Stomach (tissue), 9 donors: ENCODE data around the gene PPEF2. TPM values are rescaled to one million over a fixed set of nuclear protein-coding genes. Genes with fewer than 3 reads are reported as not detected.

Experiments used
- DNase-seq, 2 donors: peaks; one replicate each; pipeline versions ENCODE4 v3.0.0 to v3.0.0-alpha.2; 2013 to 2019
- H3K27ac ChIP-seq, 5 donors: fragments of 200-600 bp in 4 of 5; sonication (generic) in 4 of 5; one replicate each; pipeline ENCODE4 v1.5.1; 2013 to 2019; ENCODE audit warnings: mild to moderate bottlenecking in 1 of 5, moderate library complexity in 1 of 5
- H3K27me3 ChIP-seq, 3 donors: fragments of 200-600 bp; sonication (generic); one replicate each; pipeline ENCODE4 v1.5.1; 2017 to 2019; ENCODE audit warnings: mixed run types in 1 of 3
- H3K36me3 ChIP-seq, 4 donors: fragments of 200-600 bp; sonication (generic); 1 replicate in 3 of 4; 2 replicates in 1 of 4; pipeline ENCODE4 v1.5.1; 2016 to 2019
- H3K4me1 ChIP-seq, 4 donors: fragments of 200-600 bp; sonication (generic); one replicate each; pipeline ENCODE4 v1.5.1; 2016 to 2019
- H3K4me3 ChIP-seq, 4 donors: fragments of 200-600 bp; sonication (generic) in 3 of 4; one replicate each; pipeline ENCODE4 v1.5.1; 2016 to 2019; ENCODE audit warnings: mild to moderate bottlenecking in 1 of 4
- H3K9me3 ChIP-seq, 4 donors: fragments of 200-600 bp; sonication (generic); one replicate each; pipeline ENCODE4 v1.5.1; 2016 to 2019
- EP300 ChIP-seq: sonication (generic); formaldehyde crosslinking; IDR thresholded peaks from one replicate; pipeline ENCODE4 v1.6.1; 2017; ENCODE audit warnings: antibody characterized with exemption
- POLR2A ChIP-seq, 4 donors: fragments of 450-650 bp; IDR thresholded peaks; one replicate each; pipeline ENCODE4 v1.6.1; 2016; ENCODE audit warnings: antibody characterized with exemption in 4 of 4, control low read depth in 2 of 4, mild to moderate bottlenecking in 1 of 4, moderate library complexity in 1 of 4
- POLR2AphosphoS5 ChIP-seq, 3 donors: sonication (generic); formaldehyde crosslinking; IDR thresholded peaks; one replicate each; pipeline ENCODE4 v1.6.1; 2016; ENCODE audit warnings: antibody characterized with exemption in 3 of 3
- WGBS, 5 donors: extraction: QIAGEN DNeasy Blood & Tissue Kit in 3 of 5; methylation state at CpG; one replicate each; pipeline versions ENCODE4 v1.1.5 to v1.1.7; 2013 to 2018; 5-methylcytosine and 5-hydroxymethylcytosine counted together
- intact Hi-C: fragments of 100-400 bp; cut with DNase I; formaldehyde crosslinking; loops from one replicate; pipeline ENCODE4 v1.15.1; 2023; ENCODE audit warnings: low total_unique reads
- polyA plus RNA-seq, 3 donors: library from polyadenylated mRNA; stranded (reverse); fragments of 200-250 nt; gene quantifications; one replicate each; pipeline ENCODE4 v1.2.3, GENCODE V29; 2013
- total RNA-seq, 5 donors: library from RNA; depleted of rRNA; stranded (reverse); fragments of >200 nt; gene quantifications; one replicate each; pipeline versions ENCODE4 v1.1.0 to v1.2.3, GENCODE V29; 2014 to 2016
- TF ChIP-seq, protein P1 (sequence below), 7 experiments: fragments of 450-650 bp in 4 of 7; fragments of 200-600 bp in 3 of 7; sonication (generic) in 3 of 7; IDR thresholded peaks; one replicate each; pipeline ENCODE4 v1.5.1; 2016 to 2019; ENCODE audit warnings: antibody characterized with exemption in 7 of 7, control low read depth in 2 of 7, mild to moderate bottlenecking in 1 of 7
- donor health status: healthy with polysubstance abuse.
- donor health status: Bipolar disorder and iron deficiency.
- donor health status: healthy.

PPEF2 gene
- total and polyA plus RNA-seq, 8 donors: not detected

DNA sequence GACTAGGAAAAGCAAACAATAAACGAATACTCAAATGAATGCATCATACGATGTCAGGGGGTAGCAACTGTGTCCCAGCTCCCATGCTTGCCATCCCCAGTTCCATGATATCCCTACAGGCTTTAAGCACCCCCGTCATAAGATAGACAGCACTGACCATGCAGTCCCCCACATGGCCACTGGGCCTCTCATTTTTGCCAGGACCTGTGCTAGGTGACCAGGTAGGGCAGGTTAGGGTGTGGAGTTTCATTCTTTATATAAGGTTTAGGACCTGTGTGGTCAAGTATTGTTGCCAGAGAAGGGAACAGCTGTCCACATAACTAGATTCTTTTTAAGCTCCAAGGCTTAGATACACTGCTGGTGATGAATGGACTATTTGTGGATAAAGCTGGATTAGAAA is 9.7 kb downstream of the PPEF2 start:
- Histone ChIP-seq H3K36me3 (no peaks in the 10 kb centered on the region), H3K27ac (no peak overlapping the region), H3K4me3 (no peak overlapping the region), H3K4me1 (no peaks in the 10 kb centered on the region), H3K9me3 (no peaks in the 10 kb centered on the region), H3K27me3 (no peaks in the 10 kb centered on the region)
- TF ChIP-seq POLR2AphosphoS5 (IDR thresholded peaks at IDR 0.05): no peak
- TF ChIP-seq, protein P1, sequence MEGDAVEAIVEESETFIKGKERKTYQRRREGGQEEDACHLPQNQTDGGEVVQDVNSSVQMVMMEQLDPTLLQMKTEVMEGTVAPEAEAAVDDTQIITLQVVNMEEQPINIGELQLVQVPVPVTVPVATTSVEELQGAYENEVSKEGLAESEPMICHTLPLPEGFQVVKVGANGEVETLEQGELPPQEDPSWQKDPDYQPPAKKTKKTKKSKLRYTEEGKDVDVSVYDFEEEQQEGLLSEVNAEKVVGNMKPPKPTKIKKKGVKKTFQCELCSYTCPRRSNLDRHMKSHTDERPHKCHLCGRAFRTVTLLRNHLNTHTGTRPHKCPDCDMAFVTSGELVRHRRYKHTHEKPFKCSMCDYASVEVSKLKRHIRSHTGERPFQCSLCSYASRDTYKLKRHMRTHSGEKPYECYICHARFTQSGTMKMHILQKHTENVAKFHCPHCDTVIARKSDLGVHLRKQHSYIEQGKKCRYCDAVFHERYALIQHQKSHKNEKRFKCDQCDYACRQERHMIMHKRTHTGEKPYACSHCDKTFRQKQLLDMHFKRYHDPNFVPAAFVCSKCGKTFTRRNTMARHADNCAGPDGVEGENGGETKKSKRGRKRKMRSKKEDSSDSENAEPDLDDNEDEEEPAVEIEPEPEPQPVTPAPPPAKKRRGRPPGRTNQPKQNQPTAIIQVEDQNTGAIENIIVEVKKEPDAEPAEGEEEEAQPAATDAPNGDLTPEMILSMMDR (IDR thresholded peaks at IDR 0.05): no peak
- TF ChIP-seq POLR2A (IDR thresholded peaks at IDR 0.05): no peak
- TF ChIP-seq EP300: no peak
- intact Hi-C loops: no loop called here
- 50 to 70% (median 64%) methylated on average over 3 of the region's 3 CpGs for WGBS, 5 donors
- DNase-seq: no peak

DNA sequence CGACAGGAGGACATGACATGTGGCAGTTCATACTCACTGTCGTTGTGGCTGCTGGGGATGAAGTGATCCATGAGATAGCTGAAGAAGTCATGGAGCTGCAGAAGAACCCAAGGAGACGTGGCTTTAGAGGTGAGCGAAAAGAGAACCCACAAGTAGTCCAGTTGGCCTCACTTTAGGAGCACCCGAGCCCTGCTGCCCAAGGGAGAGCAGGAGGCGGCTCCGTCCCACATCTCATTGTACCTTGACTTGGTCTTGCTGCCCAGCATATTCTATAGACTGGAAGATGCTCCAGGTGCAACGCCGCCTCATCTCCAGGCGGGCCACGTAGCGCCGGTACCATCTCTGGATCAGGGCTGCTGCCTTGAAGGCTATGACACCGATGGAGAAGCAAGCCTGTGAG is 10.6 kb downstream of the PPEF2 start:
- Histone ChIP-seq H3K27me3 (peaks cover 0 to under 1% (median 0%) of the 10 kb centered on the region in 3 donors), H3K27ac (no peak overlapping the region), H3K4me3 (no peak overlapping the region), H3K36me3 (no peaks in the 10 kb centered on the region), H3K4me1 (no peaks in the 10 kb centered on the region), H3K9me3 (no peaks in the 10 kb centered on the region)
- WGBS, 5 donors: 88 to 95% (median 92%) methylated on average over 8 to 14 of the region's 14 CpGs
- intact Hi-C loops: no loop called here
- TF ChIP-seq EP300 (no peak), POLR2AphosphoS5 (IDR thresholded peaks at IDR 0.05) (no peak), POLR2A (IDR thresholded peaks at IDR 0.05) (no peak)
- TF ChIP-seq, protein P1 (IDR thresholded peaks at IDR 0.05): no peak
- no peak for DNase-seq

DNA sequence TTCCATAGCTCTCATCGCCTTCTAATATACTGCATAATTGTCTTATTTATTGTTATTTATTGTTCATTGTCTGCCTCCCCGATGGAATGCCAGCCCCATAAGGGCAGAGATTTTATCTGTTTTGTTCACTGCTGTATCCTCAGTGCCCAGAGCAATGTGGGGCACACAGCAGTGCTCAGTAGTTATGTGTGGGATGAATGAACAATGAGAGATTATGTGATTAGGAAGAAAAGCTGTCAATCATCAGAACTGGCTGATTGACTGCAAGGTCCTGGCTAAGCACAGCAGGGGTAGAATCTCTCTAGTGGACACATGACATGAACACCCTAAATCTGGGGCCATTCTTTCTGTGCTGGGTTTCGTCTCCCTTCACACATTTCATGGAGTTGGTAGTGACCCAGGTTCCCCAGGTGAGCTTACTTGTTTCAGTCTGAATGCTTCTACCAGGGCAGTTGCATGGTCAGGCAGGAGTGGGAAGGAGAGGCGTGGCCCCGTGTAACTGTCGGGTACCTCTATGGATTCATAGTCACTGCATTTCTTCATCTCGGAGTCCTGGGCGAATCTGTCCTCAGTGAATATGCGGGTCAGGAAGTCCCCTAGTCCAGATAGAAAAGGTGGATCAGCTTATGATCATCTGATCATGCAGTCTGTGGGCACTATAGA is 12.6 kb downstream of the PPEF2 start:
- intact Hi-C loops: no loop called here
- Histone ChIP-seq H3K9me3 (no peaks in the 10 kb centered on the region), H3K36me3 (no peaks in the 10 kb centered on the region), H3K4me3 (no peak overlapping the region), H3K4me1 (no peaks in the 10 kb centered on the region), H3K27me3 (peaks cover 0 to 14% (median 6%) of the 10 kb centered on the region in 3 donors), H3K27ac (no peak overlapping the region)
- no peak for DNase-seq
- TF ChIP-seq, protein P1 (IDR thresholded peaks at IDR 0.05): no peak
- WGBS, 5 donors: 85 to 92% (median 87%) methylated on average over 9 of the region's 9 CpGs

DNA sequence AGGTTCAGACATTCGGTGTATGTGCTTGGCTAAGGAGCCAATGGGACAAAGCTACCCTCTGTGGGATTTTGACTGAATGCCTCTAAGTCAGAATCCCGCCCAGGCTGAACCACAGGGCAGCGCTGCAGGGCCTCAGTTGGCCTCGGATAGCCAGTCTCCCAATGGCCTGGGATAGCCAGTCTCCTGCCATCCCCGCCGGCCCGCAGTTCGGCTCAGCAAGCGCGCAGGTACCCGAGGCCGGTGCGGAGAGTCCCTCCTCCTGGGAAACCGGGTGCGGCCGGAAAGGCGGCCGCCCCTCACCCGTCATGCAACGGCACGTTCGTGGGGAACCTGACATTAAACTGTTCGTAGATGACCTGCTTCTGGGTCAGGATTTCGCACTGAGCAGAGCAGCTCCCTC is 16.1 kb downstream of the PPEF2 start:
- TF ChIP-seq, protein P1 (IDR thresholded peaks at IDR 0.05): no peak
- TF ChIP-seq EP300 (no peak), POLR2AphosphoS5 (IDR thresholded peaks at IDR 0.05) (no peak), POLR2A (IDR thresholded peaks at IDR 0.05) (no peak)
- DNase-seq: no peak
- Histone ChIP-seq H3K27ac (no peak overlapping the region), H3K36me3 (no peaks in the 10 kb centered on the region), H3K4me3 (no peak overlapping the region), H3K4me1 (no peaks in the 10 kb centered on the region), H3K9me3 (no peaks in the 10 kb centered on the region), H3K27me3 (peaks cover 0 to 14% (median 6%) of the 10 kb centered on the region in 3 donors)
- 49 to 90% (median 68%) methylated on average over 19 to 24 of the region's 24 CpGs for WGBS, 5 donors
- intact Hi-C loops: no loop called here
